GM23338 (cell line): ENCODE data around the gene ADAMTS18. TPM values are rescaled to one million over a fixed set of nuclear protein-coding genes. Genes with fewer than 3 reads are reported as not detected.

Source experiments
- ATAC-seq: fragments of 200-7000 bp; cut with Tn5 transposase; 3 replicates; pipeline ENCODE4 v1.9.1; 2020
- DNase-seq: peaks from one replicate; pipeline ENCODE4 v3.0.0-alpha.2; 2015; ENCODE audit warnings: low spot score
- H2AFZ ChIP-seq: fragments of 200-600 bp; sonication (generic); 2 replicates; pipeline ENCODE4 v1.8.0; 2016; ENCODE audit warnings: antibody characterized with exemption, mild to moderate bottlenecking, moderate library complexity
- H3F3A ChIP-seq: fragments of 200-600 bp; sonication (generic); replicated peaks from 2 replicates; pipeline ENCODE4 v1.8.0; 2017; ENCODE audit warnings: antibody characterized with exemption, mixed run types, low read depth
- H3K27ac ChIP-seq: fragments of 200-600 bp; sonication (generic); 2 replicates; pipeline ENCODE4 v1.6.1; 2016; ENCODE audit warnings: low read depth
- H3K27me3 ChIP-seq: fragments of 200-600 bp; sonication (generic); 2 replicates; pipeline ENCODE4 v1.8.0; 2016; ENCODE audit warnings: mild to moderate bottlenecking, mixed run types, moderate library complexity; ENCODE audit not compliant: insufficient read depth
- H3K36me3 ChIP-seq: fragments of 200-600 bp; sonication (generic); 2 replicates; pipeline ENCODE4 v1.8.0; 2016; ENCODE audit warnings: mild to moderate bottlenecking; ENCODE audit not compliant: insufficient read depth
- H3K4me1 ChIP-seq: fragments of 200-600 bp; sonication (generic); 2 replicates; pipeline ENCODE4 v1.8.0; 2016; ENCODE audit warnings: mild to moderate bottlenecking, moderate library complexity; ENCODE audit not compliant: insufficient read depth
- H3K4me2 ChIP-seq: fragments of 200-600 bp; sonication (generic); 2 replicates; pipeline ENCODE4 v1.7.1; 2017; ENCODE audit warnings: mixed run types
- H3K4me3 ChIP-seq: fragments of 200-600 bp; sonication (generic); 2 replicates; pipeline ENCODE4 v1.6.1; 2016; ENCODE audit warnings: mixed run types
- H3K79me2 ChIP-seq: fragments of 200-600 bp; sonication (generic); replicated peaks from 2 replicates; pipeline ENCODE4 v1.8.0; 2017; ENCODE audit warnings: mild to moderate bottlenecking; ENCODE audit not compliant: insufficient read depth
- H3K9me2 ChIP-seq: fragments of 200-600 bp; sonication (generic); 2 replicates; pipeline ENCODE4 v1.8.0; 2017; ENCODE audit not compliant: insufficient read depth
- H4K20me1 ChIP-seq: fragments of 200-600 bp; sonication (generic); replicated peaks from 2 replicates; pipeline ENCODE4 v1.8.0; 2017; ENCODE audit warnings: mild to moderate bottlenecking; ENCODE audit not compliant: insufficient read depth
- H3K27ac Mint-ChIP-seq: 2 replicates; pipeline ENCODE4 v1.8.0; 2020; ENCODE audit warnings: inconsistent platforms, mild to moderate bottlenecking, moderate library complexity, mixed read lengths
- H3K27me3 Mint-ChIP-seq: 3 replicates; pipeline ENCODE4 v1.8.0; 2022; ENCODE audit warnings: low read depth, mild to moderate bottlenecking, moderate library complexity, mixed read lengths, inconsistent platforms; ENCODE audit not compliant: insufficient read depth, poor library complexity
- H3K36me3 Mint-ChIP-seq: 3 replicates; pipeline ENCODE4 v1.8.0; 2021; ENCODE audit warnings: low read depth, mild to moderate bottlenecking, inconsistent platforms, moderate library complexity, mixed read lengths
- H3K4me1 Mint-ChIP-seq: 3 replicates; pipeline ENCODE4 v1.8.0; 2020; ENCODE audit warnings: mild to moderate bottlenecking, inconsistent platforms, mixed read lengths
- H3K4me3 Mint-ChIP-seq: 3 replicates; pipeline ENCODE4 v1.8.0; 2021; ENCODE audit warnings: moderate library complexity, mild to moderate bottlenecking, inconsistent platforms, mixed read lengths
- H3K9me3 Mint-ChIP-seq: 3 replicates; pipeline ENCODE4 v1.8.0; 2020; ENCODE audit warnings: moderate library complexity, mild to moderate bottlenecking, inconsistent platforms, mixed read lengths
- ETS1 ChIP-seq: IDR thresholded peaks from 2 replicates; pipeline ENCODE4 v1.6.1; 2016; ENCODE audit warnings: antibody characterized with exemption
- EZH2 ChIP-seq: fragments of 200-600 bp; sonication (generic); IDR thresholded peaks from one replicate; pipeline ENCODE4 v1.8.0; 2017; ENCODE audit warnings: antibody characterized with exemption, mild to moderate bottlenecking, low read depth; ENCODE audit not compliant: unreplicated experiment
- EZH2phosphoT487 ChIP-seq: fragments of 200-600 bp; sonication (generic); IDR thresholded peaks from one replicate; pipeline ENCODE4 v1.8.1; 2018; ENCODE audit warnings: antibody characterized with exemption; ENCODE audit not compliant: unreplicated experiment
- JUNB ChIP-seq: IDR thresholded peaks from one replicate; pipeline ENCODE4 v1.6.1; 2016; ENCODE audit warnings: antibody characterized with exemption; ENCODE audit not compliant: unreplicated experiment
- NANOG ChIP-seq: IDR thresholded peaks from 2 replicates; pipeline ENCODE4 v1.6.1; 2016; ENCODE audit warnings: antibody characterized with exemption, borderline replicate concordance
- POLR2AphosphoS5 ChIP-seq: IDR thresholded peaks from 2 replicates; pipeline ENCODE4 v1.6.1; 2016; ENCODE audit warnings: antibody characterized with exemption, low read depth
- REST ChIP-seq: IDR thresholded peaks from one replicate; pipeline ENCODE4 v1.6.1; 2018; ENCODE audit warnings: antibody characterized with exemption; ENCODE audit not compliant: unreplicated experiment
- STAT1 ChIP-seq: IDR thresholded peaks from one replicate; pipeline ENCODE4 v1.6.1; 2016; ENCODE audit warnings: antibody characterized with exemption; ENCODE audit not compliant: unreplicated experiment
- ZNF462 ChIP-seq: fragments of 250-450 bp; sonication (Bioruptor Pico); IDR thresholded peaks from 2 replicates; pipeline ENCODE4 v1.5.0; 2020; ENCODE audit warnings: mild to moderate bottlenecking, moderate library complexity
- polyA plus RNA-seq: library from polyadenylated mRNA; unstranded; fragments of >200 nt; fragmentation: Nextera tagmentation; extraction: Ambion mirVana; gene quantifications from 2 replicates; pipeline ENCODE4 v1.2.1, GENCODE V29; 2016
- total RNA-seq: library from RNA; depleted of rRNA; stranded (reverse); fragments of >200 nt; shearing (Covaris generic); gene quantifications from 2 replicates; pipeline ENCODE4 v1.2.3, GENCODE V29; 2014

ADAMTS18 gene
- total and polyA plus RNA-seq, 2 experiments from 2014 or later, result 0.15 to 0.90 TPM

GRCh38 chr16:77396461-77396860, 38.4 kb downstream of the ADAMTS18 start:
- H2AFZ ChIP-seq, result no peak overlapping the region
- no peak overlapping the region for H3K27ac ChIP-seq
- ATAC-seq (no peak), DNase-seq (no peak)
- no peaks in the 10 kb centered on the region for H3K27me3 ChIP-seq
- TF ChIP-seq STAT1 (no peak), REST (no peak), ETS1 (no peak), POLR2AphosphoS5 (no peak)
- no peaks in the 10 kb centered on the region for H3F3A ChIP-seq
- H3K9me3 Mint-ChIP-seq, result no peaks in the 10 kb centered on the region; the same call in 2 of the 3 replicates
- H3K4me1 Mint-ChIP-seq, result peaks cover 23% of the 10 kb centered on the region
- no peak overlapping the region for H3K4me3 Mint-ChIP-seq
- no peaks in the 10 kb centered on the region for H3K27me3 Mint-ChIP-seq
- 0 out of 2 replicates have a peak, but pooled peaks cover 10% of the 10 kb centered on the region for H3K9me2 ChIP-seq
- H3K4me1 ChIP-seq, result peaks cover 8% of the 10 kb centered on the region
- no peak overlapping the region for H3K4me3 ChIP-seq
- H3K36me3 ChIP-seq, result no peaks in the 10 kb centered on the region
- H4K20me1 ChIP-seq, result no peaks in the 10 kb centered on the region
- no peak overlapping the region for H3K4me2 ChIP-seq
- no peaks in the 10 kb centered on the region for H3K36me3 Mint-ChIP-seq
- H3K27ac Mint-ChIP-seq, result no peak overlapping the region
- no peaks in the 10 kb centered on the region for H3K79me2 ChIP-seq

- ATAC-seq, result no peak
- no peak overlapping the region for H3K27ac Mint-ChIP-seq
- Histone ChIP-seq H2AFZ (no peak overlapping the region), H4K20me1 (no peaks in the 10 kb centered on the region), H3K4me2 (no peak overlapping the region), H3K4me3 (no peak overlapping the region), H3K79me2 (no peaks in the 10 kb centered on the region), H3K27me3 (no peaks in the 10 kb centered on the region), H3K9me2 (0 out of 2 replicates have a peak, but pooled peaks cover 10% of the 10 kb centered on the region), H3F3A (no peaks in the 10 kb centered on the region), H3K4me1 (peaks cover 8% of the 10 kb centered on the region), H3K36me3 (no peaks in the 10 kb centered on the region), H3K27ac (no peak overlapping the region)
- H3K27me3 Mint-ChIP-seq, result no peaks in the 10 kb centered on the region
- H3K4me1 Mint-ChIP-seq, result peaks cover 30% of the 10 kb centered on the region
- no peak for DNase-seq
- H3K9me3 Mint-ChIP-seq, result no peaks in the 10 kb centered on the region; the same call in 2 of the 3 replicates
- no peaks in the 10 kb centered on the region for H3K36me3 Mint-ChIP-seq
- H3K4me3 Mint-ChIP-seq, result no peak overlapping the region
- no peak for TF ChIP-seq EZH2
- no peak for TF ChIP-seq POLR2AphosphoS5
- no peak for TF ChIP-seq EZH2phosphoT487
- no peak for TF ChIP-seq ZNF462 (CRISPR knock-in tag)
- no peak for TF ChIP-seq JUNB
- no peak for TF ChIP-seq ETS1
- TF ChIP-seq NANOG, result no peak
Observed at GRCh38 chr16:77394699-77395098, 40.1 kb downstream of the ADAMTS18 start.
